Right ventricle myocardium inferior (tissue), 1 donor: ENCODE results near the gene RAB11B. TPM values are rescaled to one million over a fixed set of nuclear protein-coding genes. Genes with fewer than 3 reads are reported as not detected.
A peak's percentile ranks its signal among the peaks of the same experiment; 100 is the strongest.
"Not testable (repeated sequence)": the region's sequence is repeated elsewhere in the genome, so short reads cannot be mapped to it uniquely, and the experiment has no call there.

Experiments
- ATAC-seq: fragments of 200-7000 bp; cut with Tn5 transposase; one replicate; pipeline ENCODE4 v1.9.1; 2020; ENCODE audit warnings: mild to moderate bottlenecking, moderate library complexity
- DNase-seq: peaks from one replicate; pipeline ENCODE4 v3.0.0; 2021; ENCODE audit errors: missing footprints
- intact Hi-C: fragments of 100-400 bp; cut with DNase I; formaldehyde crosslinking; loops from one replicate; pipeline ENCODE4 v1.11.0; 2022
- total RNA-seq: library from RNA; stranded (reverse); fragmentation: NEBNext Ultra II Directional; extraction: Animal tissue kit (Norgen Biotek cat#: 25700); gene quantifications from one replicate; pipeline ENCODE4 v1.2.1, GENCODE V29; 2021
- donor health status: DM: no; HTN: yes; CAD: no; lungs with severe emphysema.

The RAB11B gene
- total RNA-seq, 1 donor from 2014 or later: 144 TPM

- intact Hi-C loops: loop anchor here (1.0 kb wide), 1 partner anchor 22 kb away; no protein-coding TSS in a partner anchor
Measured at GRCh38 chr19:8366961-8367326, 23.2 kb upstream of the RAB11B start.

DNA sequence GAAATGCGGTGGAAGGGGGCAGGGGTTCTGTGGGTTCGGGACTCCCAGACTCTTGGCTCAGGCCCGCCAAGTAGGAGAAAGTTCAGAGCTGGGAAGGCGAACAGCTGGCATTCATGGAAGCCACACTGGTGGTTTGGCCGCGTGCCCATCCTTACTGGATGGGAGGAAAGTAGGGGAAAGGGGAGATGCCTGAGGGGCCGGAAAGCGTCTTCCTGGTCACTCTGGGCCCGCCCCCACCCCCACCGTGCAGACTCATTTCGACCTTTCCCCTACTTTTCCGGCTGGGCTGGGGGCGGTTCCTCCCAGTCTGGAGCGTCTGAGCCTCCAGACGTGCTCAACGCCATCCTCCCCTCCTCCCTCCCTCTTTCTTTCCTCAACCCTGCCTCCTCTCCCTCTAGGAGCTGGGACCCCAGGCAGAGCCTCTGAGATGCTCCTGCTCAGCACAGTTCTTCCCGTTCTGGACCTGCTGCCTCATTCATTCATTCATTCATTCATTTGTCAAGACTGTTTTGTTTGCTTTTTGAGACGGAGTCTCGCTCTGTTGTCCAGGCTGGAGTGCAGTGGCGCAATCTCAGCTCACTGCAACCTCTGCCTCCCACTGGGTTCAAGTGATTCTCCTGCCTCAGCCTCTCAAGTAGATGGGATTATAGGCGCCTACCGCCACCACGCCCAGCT, 22.7 kb upstream of the RAB11B start:
- ATAC-seq: peak; percentile 73

More at GRCh38 chr19:8366961-8367326, 23.2 kb upstream of the RAB11B start:
- no peak for DNase-seq
- ATAC-seq: peak; percentile 1

GRCh38 chr19:8370176-8371010, 19.8 kb upstream of the RAB11B start:
- ATAC-seq (peak; percentile 41), DNase-seq (no peak)
- intact Hi-C loops: no loop called here

More for the DNA sequence above, 22.7 kb upstream of the RAB11B start:
- DNase-seq: peak; percentile 94
- intact Hi-C loops: loop anchor here (1.0 kb wide), 1 partner anchor 22 kb away; no protein-coding TSS in a partner anchor

DNA sequence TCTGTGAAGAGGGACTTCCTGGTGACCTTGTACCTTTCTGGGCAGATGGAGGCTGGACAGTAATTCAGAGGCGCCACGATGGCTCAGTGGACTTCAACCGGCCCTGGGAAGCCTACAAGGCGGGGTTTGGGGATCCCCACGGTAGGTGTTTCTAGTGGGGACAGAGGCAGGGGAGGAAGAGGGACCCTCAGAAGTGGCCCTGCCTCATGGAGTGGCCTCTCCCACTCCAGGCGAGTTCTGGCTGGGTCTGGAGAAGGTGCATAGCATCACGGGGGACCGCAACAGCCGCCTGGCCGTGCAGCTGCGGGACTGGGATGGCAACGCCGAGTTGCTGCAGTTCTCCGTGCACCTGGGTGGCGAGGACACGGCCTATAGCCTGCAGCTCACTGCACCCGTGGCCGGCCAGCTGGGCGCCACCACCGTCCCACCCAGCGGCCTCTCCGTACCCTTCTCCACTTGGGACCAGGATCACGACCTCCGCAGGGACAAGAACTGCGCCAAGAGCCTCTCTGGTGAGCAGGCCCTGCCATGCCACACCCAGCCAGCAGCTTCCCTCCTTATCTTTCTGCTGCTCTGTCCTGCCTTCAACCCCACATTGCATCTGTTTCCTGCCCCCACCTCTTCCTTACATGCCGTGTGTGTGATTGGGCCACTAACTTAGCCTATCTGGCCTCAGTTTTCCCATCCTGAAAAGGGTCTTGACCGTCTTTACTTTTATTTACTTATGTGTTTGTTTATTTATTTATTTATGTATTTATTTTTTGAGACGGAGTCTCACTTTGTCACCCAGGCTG, 19.0 kb upstream of the RAB11B start:
- intact Hi-C loops: no loop called here
- ATAC-seq: no peak

GRCh38 chr19:8373867-8374813, 16.0 kb upstream of the RAB11B start:
- intact Hi-C loops: no loop called here
- ATAC-seq (peak; percentile 57), DNase-seq (no peak)

More for the DNA sequence above, 19.0 kb upstream of the RAB11B start:
- no peak for DNase-seq

- intact Hi-C loops, ATAC-seq, DNase-seq: not testable (repeated sequence)
Measured at GRCh38 chr19:8375766-8376165, 14.4 kb upstream of the RAB11B start.

GRCh38 chr19:8376373-8376974, 13.7 kb upstream of the RAB11B start:
- intact Hi-C loops, DNase-seq, ATAC-seq: not testable (repeated sequence)

DNA sequence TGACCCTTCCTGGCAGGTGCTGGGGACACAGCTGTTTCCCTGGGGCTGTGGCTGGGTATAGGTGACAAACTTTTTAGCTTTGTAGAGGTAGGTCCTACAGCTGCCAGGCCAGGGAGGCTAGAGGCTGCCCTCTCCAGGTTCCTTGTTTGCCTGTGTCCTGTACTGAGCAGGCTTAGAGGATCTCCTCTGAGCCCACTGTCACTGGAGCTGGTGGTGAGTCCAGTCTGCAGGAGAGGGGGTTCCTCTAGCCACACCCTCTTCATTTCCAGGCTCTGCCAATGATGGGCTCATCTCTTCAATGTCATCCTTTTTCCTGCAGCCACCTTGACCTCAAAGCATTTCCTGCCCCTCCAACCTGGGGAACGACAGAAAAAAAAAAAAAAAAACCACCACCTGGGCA, 12.6 kb upstream of the RAB11B start:
- ATAC-seq (no peak), DNase-seq (no peak)
- intact Hi-C loops: no loop called here

- DNase-seq, intact Hi-C loops, ATAC-seq: not testable (repeated sequence)
Measured at GRCh38 chr19:8379156-8379891, 10.8 kb upstream of the RAB11B start.

- intact Hi-C loops: not testable (repeated sequence)
Measured at GRCh38 chr19:8384569-8384968, 5.6 kb upstream of the RAB11B start.

DNA sequence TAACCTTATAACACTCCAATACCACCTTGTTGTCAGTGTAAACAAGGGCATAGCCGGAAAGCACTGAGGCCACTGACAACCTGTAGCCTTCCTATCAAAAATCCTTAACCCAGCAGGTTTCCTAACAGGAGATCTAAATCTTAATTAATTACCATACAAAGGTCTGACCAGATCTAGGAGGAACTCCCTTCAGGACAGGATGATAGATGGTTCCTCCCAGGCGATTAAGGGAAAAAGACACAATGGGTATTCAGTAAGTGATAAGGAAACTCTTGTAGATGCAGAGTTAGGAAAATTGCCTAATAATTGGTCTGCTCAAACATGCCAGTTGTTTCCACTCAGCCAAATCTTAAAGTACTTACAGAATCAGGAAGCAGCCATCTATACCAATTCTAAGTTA, 5.1 kb upstream of the RAB11B start:
- DNase-seq, intact Hi-C loops, ATAC-seq: not testable (repeated sequence)

More at GRCh38 chr19:8384569-8384968, 5.6 kb upstream of the RAB11B start:
- not testable (repeated sequence) for ATAC-seq, DNase-seq

DNA sequence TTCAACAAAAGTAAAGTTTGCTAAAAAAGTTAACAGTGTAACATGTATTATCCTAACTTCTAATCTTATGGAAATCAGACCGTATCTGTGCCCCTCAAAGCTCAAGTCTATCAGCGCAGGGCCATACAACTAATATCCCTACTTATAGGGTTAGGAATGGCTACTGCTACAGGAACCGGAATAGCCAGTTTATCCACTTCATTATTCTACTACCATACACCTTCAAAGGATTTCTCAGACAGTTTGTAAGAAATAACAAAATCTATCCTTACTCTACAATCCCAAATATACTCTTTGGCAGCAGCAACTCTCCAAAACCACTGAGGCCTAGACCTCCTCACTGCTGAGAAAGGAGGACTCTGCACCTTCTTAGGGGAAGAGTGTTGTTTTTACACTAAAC, 4.6 kb upstream of the RAB11B start:
- intact Hi-C loops, ATAC-seq: not testable (repeated sequence)

DNA sequence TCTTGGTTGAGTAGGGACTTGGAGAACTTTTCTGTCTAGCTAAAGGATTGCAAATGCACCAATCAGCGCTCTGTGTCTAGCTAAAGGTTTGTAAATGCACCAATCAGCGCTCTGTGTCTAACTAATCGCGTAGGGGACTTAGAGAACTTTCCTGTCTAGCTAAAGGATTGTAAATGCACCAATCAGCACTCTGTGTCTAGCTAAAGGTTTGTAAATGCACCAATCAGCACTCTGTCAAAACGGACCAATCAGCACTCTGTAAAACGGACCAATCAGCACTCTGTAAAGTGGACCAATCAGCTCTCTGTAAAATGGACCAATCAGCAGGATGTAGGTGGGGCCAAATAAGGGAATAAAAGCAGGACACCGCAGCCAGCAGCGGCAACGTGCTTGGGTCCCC, 3.7 kb upstream of the RAB11B start:
- intact Hi-C loops, DNase-seq, ATAC-seq: not testable (repeated sequence)

More for the DNA sequence above, 4.6 kb upstream of the RAB11B start:
- not testable (repeated sequence) for DNase-seq

GRCh38 chr19:8386990-8387389, 3.2 kb upstream of the RAB11B start:
- ATAC-seq: no peak
- intact Hi-C loops: no loop called here
- no peak for DNase-seq

- intact Hi-C loops: no loop called here
- no peak for DNase-seq
- no peak for ATAC-seq
Measured at GRCh38 chr19:8387688-8388611, 2.2 kb upstream of the RAB11B start.

DNA sequence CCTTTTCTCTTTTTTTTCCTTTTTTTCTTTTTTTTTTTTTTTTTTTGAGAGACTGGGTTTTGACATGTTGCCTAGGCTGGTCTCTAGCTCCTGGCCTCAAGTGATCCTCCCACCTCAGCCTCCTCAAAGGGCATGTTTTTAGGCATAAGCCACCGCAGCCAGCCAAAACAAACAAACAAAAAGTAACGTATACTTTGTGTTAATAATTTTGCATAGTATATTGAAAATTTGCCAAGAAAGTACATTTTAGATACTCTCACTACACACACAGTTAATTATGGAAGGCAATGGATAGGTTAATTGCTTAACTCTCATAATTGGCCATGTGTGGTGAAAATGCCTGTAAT, 1.6 kb upstream of the RAB11B start:
- DNase-seq (no peak), ATAC-seq (no peak)
- intact Hi-C loops: no loop called here
